SKM-1 treated with dmso at 0.1 percent for 144 hours (cell line): ENCODE data around the gene ZNF76.

Experiments used
- DNase-seq: peaks from one replicate; lab custom pipeline; 2025; ENCODE audit not compliant: unreplicated experiment; lab: John Stamatoyannopoulos, UW

The ZNF76 gene

DNA sequence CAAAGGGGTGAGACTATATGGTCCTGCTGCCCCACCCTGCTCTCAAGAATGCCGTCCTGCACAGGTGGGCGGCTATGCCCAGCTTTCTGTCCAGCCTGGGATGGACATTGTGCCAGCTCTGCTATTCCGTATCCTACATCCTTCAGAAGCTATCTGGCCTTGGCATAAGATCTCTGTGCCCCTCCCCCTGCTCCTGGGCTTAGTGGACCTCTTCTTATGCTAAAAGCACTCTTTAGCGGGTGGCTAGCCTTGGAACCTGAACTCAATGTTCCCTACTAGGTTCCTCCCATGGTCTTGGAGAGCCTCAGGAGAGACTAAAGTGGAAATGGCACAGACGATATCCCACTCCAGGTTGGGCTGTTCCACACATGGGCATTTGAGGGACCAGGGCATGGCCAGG is 23.3 kb upstream of the ZNF76 start:
- DNase-seq: no peak

DNA sequence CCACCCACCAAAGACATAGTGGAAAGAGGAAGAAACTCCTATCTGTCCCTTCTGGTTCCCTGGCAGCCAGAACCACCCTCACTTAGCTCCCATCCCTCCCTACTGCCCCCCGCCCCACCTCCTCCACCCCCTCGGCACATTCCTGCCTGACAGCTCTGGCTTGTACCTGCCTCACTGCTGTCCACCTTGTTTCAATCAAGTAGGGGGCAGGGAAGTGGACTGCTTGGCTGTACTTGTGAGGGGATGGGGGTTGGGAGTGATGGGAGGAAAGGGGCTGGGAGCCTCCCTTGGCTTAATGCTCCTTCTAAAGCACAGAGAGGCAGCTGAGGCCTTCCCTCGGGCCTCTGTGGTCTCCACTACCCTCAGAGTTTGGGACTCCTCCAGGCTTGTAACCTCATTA is 22.1 kb upstream of the ZNF76 start:
- DNase-seq: no peak

DNA sequence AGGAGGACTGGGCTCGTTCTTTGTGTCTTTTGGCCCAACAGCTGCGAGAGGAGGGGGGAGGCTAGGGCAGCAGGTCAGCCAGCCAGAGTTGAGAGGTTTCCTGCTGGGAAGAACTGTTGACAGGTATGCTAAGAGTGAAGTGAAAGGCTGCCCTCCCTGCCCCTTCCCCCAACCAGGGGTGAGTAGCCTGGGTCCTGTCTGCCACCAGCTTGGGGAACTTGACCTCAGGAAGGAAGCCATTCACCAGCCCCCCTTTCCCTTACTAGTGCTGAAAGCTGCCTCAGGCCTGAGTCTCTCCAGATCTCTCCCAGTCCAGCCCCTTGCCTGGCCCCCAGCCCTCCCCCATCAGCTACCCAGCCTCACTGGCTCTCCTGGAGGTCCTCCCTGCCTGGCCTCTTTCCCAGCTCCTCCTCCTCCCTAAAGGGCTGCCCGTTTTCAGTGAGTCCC is 20.7 kb upstream of the ZNF76 start:
- DNase-seq: no peak

DNA sequence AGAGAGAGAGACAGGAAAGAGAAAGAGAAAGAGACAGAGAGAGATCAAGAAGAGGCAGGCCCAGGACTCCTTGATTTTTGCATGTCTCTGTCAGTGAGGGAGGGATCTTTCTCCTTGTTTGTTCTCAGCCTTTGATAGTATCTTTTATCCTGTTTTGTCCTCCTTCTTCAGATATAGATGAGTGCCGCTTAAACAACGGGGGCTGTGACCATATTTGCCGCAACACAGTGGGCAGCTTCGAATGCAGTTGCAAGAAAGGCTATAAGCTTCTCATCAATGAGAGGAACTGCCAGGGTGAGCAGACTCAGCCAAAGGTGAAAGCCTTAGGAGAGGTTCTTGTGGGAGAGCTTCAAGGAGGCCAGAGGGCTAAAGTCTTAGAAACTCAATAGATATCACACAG is 20.0 kb upstream of the ZNF76 start:
- DNase-seq: no peak

DNA sequence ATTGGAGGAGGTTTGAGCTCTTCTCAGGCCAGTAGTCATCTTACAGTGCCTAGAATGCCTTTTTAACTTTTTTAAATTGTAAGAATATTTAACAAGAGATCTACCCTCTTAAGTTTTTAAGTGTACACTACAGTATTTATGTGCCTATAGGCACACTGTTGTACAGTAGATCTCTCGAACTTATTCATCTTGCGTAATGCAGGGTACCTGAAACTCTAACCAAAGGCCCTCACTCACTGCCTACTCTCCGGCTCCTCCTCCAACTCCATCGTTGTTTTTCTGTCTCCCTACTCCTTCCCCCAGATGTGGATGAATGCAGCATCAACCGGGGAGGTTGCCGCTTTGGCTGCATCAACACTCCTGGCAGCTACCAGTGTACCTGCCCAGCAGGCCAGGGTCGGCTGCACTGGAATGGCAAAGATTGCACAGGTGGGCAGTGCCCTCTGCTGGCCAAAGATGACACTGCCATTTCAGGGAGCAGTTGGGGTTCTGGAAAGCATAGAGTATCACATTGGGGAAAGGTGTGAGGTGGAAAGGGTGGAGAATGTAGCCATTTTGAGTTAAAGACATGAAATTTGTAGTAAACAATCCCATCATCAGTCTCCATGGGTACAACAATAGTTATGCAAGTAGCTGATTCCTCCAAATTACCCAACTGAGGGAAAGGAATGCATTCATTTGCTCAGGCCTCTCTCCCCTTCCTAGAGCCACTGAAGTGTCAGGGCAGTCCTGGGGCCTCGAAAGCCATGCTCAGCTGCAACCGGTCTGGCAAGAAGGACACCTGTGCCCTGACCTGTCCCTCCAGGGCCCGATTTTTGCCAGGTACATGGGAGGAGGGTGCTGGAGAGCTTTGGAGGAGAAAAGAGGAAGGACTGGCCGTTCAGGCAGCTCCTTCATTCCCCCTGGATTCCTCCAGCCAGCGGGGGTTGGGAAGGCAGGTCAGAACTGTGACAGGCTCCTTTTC is 18.4 kb upstream of the ZNF76 start:
- peak; percentile 41 for DNase-seq

DNA sequence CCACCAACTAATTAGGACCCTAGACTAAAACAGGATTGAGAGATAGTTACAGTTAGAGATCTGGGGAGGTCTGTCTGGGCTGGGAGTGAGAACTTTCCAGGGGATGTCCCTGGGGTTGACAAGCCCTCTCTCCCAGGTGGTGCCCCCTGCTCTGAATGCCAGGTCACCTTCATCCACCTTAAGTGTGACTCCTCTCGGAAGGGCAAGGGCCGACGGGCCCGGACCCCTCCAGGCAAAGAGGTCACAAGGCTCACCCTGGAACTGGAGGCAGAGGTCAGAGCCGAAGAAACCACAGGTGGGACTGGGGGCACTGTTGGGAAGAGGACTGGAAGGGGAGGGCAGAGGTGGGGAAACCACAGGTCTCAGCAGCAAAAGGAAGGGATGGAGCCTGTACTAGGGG is 17.0 kb upstream of the ZNF76 start:
- DNase-seq: no peak

DNA sequence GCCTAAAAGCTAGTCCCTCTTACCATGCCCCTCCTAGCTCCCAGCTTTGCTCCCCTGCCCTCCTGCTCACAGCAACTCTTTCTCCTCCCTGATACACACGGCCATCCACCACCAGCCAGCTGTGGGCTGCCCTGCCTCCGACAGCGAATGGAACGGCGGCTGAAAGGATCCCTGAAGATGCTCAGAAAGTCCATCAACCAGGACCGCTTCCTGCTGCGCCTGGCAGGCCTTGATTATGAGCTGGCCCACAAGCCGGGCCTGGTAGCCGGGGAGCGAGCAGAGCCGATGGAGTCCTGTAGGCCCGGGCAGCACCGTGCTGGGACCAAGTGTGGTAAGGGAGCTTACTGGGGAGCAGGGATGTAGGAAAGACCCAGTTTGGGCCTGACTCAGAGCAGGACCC is 16.6 kb upstream of the ZNF76 start:
- DNase-seq: no peak

DNA sequence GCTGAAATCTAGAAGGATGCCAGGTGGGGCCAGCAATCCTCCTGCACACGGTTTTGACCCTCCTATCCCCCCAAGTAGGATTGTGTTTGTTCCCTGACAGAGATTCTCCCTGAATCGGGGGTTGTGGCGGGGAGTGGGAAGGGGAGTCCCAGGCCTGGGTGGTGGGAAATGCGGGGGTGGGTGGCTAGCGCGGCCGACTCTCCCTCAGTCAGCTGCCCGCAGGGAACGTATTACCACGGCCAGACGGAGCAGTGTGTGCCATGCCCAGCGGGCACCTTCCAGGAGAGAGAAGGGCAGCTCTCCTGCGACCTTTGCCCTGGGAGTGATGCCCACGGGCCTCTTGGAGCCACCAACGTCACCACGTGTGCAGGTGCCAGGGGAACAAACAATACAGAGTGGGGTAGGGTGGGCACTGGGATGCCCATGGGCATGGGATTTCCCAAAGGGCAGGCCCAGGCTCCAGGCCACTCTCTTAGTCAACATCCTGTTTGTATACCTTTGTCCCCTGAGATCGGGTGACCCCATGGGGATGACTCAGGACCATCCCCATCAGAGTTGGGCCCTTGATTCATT is 16.1 kb upstream of the ZNF76 start:
- no peak for DNase-seq

DNA sequence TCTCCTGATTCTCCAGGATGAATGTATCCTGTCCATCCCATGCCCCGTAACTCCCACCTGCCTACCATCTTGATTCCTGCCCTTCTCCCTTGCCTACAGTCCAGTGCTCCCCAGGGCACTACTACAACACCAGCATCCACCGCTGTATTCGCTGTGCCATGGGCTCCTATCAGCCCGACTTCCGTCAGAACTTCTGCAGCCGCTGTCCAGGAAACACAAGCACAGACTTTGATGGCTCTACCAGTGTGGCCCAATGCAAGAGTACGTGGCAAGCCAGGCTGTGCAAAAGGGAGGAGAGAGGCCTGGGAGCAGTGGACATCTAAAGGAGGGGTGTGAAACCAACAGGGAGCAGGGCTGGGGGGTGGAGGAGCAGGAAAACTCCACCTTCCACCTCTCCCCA is 15.0 kb upstream of the ZNF76 start:
- DNase-seq: no peak

DNA sequence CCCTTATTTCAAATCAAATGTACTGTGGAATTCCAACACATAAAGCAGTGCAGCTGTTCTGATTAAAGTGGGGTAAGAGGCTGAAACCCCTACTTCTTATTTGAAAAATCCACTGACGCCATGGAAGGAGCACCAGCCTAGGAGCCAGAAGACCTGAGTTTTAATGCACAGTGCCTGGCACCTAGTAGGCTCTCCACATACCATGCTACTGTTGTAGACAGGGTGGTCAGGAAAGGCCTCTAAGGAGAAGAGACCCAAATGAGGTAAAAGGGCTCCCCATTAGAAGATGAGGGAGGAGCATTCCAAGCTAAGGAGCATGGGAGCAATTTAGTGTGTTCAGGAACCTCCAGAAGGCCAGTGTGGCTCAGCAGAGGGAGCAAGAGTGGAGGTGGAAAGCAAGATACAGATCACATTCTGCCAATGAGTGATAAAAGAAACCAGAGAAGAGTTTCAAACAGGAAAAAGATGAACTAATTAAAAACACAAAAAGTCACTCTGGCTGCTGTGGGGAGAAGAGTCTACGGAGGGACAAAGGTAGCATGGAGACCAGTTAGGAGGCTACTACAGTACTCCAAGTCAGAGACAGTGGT is 11.8 kb upstream of the ZNF76 start:
- DNase-seq: no peak

DNA sequence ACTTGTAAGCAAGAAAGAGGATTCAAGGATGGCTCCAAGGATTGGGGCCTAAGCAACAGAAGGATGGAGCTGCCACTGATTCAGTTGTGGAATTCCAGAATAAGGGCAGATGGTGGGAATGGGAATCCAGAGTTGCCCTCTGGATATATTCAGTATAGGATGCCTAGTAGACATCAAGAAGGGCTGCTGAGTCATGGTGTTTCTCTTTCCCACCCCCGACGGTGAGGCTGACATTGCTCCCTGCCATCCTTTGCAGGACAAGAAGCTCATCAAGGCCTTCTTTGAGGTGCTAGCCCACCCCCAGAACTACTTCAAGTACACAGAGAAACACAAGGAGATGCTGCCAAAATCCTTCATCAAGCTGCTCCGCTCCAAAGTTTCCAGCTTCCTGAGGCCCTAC is 11.2 kb upstream of the ZNF76 start:
- DNase-seq: no peak

DNA sequence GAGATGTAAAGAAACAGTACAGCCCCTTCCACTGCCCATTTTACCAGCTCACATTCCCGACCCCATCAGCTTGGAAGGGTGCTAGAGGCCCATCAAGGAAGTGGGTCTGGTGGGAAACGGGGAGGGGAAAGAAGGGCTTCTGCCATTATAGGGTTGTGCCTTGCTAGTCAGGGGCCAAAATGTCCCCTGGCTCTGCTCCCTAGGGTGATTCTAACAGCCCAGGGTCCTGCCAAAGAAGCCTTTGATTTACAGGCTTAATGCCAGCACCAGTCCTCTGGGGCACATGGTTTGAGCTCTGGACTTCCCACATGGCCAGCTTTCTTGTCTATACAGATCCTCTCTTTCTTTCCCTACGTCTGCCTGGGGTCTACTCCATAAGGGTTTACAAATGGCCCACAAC is 10.6 kb upstream of the ZNF76 start:
- DNase-seq: no peak

DNA sequence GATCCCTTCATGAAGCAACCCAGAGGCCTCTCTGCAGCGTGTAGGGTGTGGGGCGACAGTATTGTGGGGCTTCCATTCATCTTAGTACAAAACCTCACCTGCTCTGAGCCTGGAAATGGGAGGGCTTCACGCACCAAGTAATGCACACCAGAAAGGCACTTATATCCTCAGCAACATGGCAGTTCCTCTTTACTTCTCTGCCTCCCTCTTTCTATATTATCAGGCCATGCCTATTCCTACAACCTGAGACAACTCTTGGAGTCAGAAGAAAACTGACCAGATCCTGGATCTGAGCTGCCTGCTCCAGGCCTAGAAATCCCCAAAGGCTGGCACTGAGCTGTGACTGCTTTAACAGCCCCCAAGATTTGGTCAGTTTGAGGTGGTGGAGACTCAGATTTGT is 7.6 kb upstream of the ZNF76 start:
- DNase-seq: no peak

DNA sequence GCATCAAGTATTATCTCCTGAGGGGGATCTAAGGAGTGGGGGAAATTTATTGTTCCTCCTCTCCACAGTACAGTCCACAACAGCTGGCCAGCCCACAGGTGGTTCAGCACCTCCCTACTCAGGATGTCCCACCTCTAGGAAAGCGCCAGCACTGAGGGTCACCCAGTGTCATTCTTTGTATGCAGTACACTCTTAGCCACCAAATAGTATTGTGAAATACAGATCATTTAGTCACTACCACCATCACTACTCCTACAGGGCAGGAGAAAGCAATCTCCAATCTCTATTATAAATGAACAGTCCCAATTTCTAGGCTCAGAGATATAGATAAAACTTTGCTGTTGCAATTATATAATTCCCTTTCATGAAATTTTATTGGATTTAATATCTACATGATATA is 6.3 kb upstream of the ZNF76 start:
- no peak for DNase-seq

DNA sequence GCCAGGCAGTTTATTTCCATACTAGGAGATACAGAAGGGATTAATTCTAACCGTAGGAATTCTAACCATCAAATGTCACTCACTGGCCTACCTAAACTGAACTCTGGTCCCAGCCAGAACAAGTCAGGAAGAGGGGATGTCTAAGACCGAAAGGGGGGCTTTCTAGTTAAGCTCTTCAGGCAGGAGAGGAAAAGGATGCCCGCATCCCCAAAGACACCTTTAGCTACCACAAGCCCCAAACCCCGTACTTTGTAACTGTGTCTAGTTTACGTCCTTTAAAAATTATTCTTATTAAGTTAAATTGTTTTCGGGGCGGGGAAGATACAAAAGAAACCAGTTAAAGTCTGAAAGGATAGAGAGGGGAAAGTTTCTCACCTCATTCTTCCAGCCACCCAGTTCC is 1.2 kb upstream of the ZNF76 start:
- DNase-seq: no peak

DNA sequence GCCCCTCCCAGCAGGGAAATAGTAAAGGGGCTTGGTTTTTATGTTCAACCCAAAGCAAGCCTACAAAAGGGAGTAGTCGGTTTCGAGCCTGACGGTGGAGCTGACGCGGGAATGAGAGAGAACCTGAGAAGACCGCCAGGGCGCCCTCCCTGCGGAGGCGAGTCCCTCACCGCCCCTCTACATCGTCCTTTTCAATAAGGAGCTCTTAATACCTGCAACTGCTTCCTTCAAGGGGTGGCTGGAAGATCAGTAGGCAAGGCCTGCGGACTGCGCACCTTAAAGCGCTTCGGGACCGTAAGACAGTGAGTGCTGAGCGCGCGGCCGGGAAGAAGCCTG is 709 bp upstream of the ZNF76 start:
- no peak for DNase-seq

DNA sequence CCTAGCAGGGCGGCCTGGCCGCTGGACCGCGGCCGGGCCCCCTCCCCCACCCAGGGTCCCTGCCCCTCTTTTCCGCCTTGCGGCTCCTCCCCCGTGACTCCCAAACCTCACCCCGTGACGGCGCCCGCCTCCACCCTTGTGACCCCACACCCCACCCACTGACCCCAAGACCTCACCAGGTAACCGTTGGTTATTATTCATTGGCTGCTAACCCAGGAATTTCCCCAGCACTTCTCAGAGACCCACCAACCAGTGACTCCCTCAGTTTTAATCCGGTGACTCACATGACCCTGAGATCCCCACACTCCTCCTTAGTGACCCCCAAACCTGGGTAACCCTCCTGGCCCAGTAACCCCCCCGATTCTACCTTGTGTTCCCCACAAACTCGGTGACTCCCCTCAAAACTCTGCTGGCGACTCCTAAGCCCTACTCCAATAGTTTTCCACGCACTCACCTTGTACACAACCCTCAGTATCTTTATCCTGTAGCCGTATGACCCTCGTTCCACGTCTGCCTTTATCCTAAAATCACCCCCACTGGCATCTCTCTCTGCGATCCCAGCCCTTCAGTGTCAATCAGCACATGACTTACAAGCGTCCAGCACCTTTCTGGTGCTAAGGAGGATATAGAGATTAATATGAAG is 534 bp downstream of the ZNF76 start:
- DNase-seq: peak; percentile 12

DNA sequence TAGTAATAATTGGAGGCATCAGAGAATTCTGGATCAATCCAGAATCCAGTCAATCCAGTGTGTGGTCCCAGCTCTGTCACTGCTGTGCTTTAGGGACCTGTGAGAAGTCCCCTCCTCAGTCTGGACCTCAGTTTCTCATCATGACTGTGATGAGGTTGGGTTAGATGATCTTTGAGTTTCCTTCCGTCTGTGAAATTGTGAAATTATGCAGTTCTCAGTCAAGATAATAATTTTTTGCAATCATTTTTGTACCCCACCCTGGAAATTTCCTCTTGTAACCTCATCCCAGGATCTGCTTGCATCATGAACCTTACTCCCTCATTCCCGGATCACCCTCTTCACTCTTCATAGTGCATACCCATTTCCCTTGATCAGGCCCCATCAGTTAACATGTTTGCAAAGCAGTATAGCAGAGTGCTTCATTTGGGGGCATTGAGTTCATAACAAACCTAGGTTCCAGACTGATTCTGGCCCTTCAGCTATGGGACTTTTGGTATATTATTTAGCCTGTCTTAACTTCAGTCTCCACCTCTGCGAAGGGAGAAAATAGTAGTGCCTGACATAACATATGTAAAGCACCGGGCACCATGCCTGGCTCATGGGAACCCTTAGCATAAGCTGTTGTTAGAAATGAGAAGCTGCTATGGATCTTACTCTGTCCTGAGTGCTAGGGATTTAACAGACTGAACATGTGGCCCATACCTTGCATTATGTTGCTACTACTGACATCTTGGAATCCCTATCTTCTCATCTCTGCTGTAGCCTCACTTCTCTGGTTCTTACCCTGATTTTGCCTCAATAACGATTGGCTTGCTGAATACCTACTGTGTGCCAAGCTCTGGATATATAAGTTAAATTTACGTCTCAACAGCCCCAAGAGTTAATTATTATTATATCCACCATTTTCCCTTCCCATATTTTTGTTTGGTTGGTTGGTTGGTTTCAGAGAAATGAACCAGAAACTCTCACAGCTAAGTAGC is 1.3 kb downstream of the ZNF76 start:
- DNase-seq: no peak

DNA sequence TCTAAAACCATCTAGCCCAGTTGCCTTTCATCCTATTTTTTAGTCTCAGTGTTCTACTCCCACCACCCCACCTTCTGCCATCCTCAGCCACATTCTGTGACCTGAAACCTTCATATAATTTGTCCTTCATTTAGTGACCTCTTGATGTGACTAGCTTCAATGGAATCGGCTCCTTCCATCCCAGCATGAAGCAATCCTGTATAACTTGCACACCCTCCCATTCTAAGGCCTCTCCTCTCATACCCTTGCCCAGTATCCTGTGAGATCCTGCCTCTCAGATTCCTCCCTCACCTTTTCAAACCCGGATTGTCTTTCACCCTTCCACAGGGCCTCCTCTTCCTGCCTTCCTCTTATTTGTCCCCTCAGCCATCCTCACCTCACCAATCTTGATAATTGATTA is 3.1 kb downstream of the ZNF76 start:
- DNase-seq: no peak

DNA sequence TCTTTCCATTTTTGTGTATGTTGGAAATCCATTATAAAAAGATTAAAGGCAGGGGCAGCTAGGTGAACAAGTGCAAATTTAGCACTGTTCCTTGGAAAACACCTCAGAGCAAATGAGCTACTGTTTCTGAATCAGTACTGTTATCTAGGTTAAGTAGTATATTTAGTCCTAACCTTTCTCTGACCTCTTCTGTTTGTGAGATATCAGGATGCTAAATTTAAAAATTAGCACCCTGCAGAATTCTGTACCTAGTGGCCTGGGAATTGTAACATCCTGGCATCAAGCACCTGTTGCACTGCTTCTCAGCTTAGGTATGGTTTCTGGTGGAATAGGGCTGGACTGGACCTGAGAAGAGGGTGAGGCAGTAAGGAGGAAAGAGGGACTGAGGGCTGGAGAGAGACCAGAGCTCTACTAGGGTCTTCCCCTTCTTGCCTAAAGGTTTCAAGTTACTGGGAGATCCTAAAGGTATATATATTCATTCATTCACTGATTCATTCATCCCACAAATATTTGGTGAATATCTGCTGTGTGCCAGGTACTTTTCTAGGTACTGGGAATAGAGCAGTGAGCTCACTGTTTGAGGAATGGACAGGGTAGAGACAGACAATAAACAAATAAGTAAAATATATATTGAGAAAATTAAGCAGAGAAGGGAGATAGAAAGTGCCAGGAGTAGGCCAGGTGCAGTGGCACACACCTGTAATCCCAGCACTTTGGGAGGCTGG is 5.2 kb downstream of the ZNF76 start:
- no peak for DNase-seq
